Central memory CD8-positive, alpha-beta T cell (primary cell): ENCODE results near the gene SOX13.

Experiments used
- ATAC-seq: fragments of 150-1000 bp; cut with Tn5 transposase; replicated peaks from 2 replicates; pipeline ENCODE4 v1.10.0; 2022; ENCODE audit warnings: mild to moderate bottlenecking, moderate FRiP score, moderate number of reproducible peaks; ENCODE audit not compliant: poor library complexity, severe bottlenecking; ENCODE audit errors: extremely low read depth
- DNase-seq, 2 donors: peaks; one replicate each; pipeline ENCODE4 v3.0.0; 2021; ENCODE audit warnings: low spot score in 2 of 2
- H3K27ac Mint-ChIP-seq: one replicate; pipeline ENCODE4 v1.8.0; 2022; ENCODE audit warnings: low read depth, mild to moderate bottlenecking, moderate library complexity, mixed read lengths
- H3K27me3 Mint-ChIP-seq: one replicate; pipeline ENCODE4 v1.8.0; 2022; ENCODE audit warnings: mixed read lengths
- H3K36me3 Mint-ChIP-seq: one replicate; pipeline ENCODE4 v1.8.0; 2022; ENCODE audit warnings: mild to moderate bottlenecking, moderate library complexity, mixed read lengths; ENCODE audit not compliant: insufficient read depth
- H3K4me1 Mint-ChIP-seq: one replicate; pipeline ENCODE4 v1.8.0; 2022; ENCODE audit warnings: mixed read lengths
- H3K4me3 Mint-ChIP-seq: one replicate; pipeline ENCODE4 v1.8.0; 2022; ENCODE audit warnings: mild to moderate bottlenecking, moderate library complexity, mixed read lengths
- H3K9me3 Mint-ChIP-seq: one replicate; pipeline ENCODE4 v1.8.0; 2022; ENCODE audit warnings: mixed read lengths

SOX13 gene

GRCh38 chr1:204069887-204070286 lies 3.0 kb upstream of the SOX13 start:
- DNase-seq (no peak), ATAC-seq (no peak)
- H3K9me3 Mint-ChIP-seq = no peaks in the 10 kb centered on the region
- peaks cover 5% of the 10 kb centered on the region for H3K36me3 Mint-ChIP-seq
- H3K4me1 Mint-ChIP-seq = no peaks in the 10 kb centered on the region
- no peak overlapping the region for H3K27ac Mint-ChIP-seq
- peaks cover 12% of the 10 kb centered on the region for H3K27me3 Mint-ChIP-seq
- H3K4me3 Mint-ChIP-seq = no peak overlapping the region

GRCh38 chr1:204070895-204071294 lies 2.0 kb upstream of the SOX13 start:
- DNase-seq (no peak), ATAC-seq (no peak)
- no peaks in the 10 kb centered on the region for H3K9me3 Mint-ChIP-seq
- H3K4me1 Mint-ChIP-seq = peaks cover 8% of the 10 kb centered on the region
- H3K27ac Mint-ChIP-seq = no peak overlapping the region
- H3K27me3 Mint-ChIP-seq = peaks cover 22% of the 10 kb centered on the region
- H3K4me3 Mint-ChIP-seq = no peak overlapping the region
- H3K36me3 Mint-ChIP-seq = peaks cover 8% of the 10 kb centered on the region

GRCh38 chr1:204073837-204074273 lies 940 bp downstream of the SOX13 start:
- Mint-ChIP-seq H3K27ac (no peak overlapping the region), H3K27me3 (peaks cover 39% of the 10 kb centered on the region), H3K9me3 (no peaks in the 10 kb centered on the region), H3K36me3 (peaks cover 8% of the 10 kb centered on the region), H3K4me1 (peaks cover 17% of the 10 kb centered on the region), H3K4me3 (peak overlapping the region; percentile 82)
- ATAC-seq (peak; percentile 34), DNase-seq (no peak)

GRCh38 chr1:204074274-204075138 lies 1.6 kb downstream of the SOX13 start:
- Mint-ChIP-seq H3K9me3 (no peaks in the 10 kb centered on the region), H3K27ac (no peak overlapping the region), H3K27me3 (peaks cover 39% of the 10 kb centered on the region), H3K4me1 (peaks cover 17% of the 10 kb centered on the region), H3K36me3 (peaks cover 8% of the 10 kb centered on the region), H3K4me3 (peak overlapping the region; percentile 82)
- no peak for DNase-seq
- ATAC-seq = no peak

- Mint-ChIP-seq H3K27me3 (peaks cover 39% of the 10 kb centered on the region), H3K27ac (no peak overlapping the region), H3K4me3 (peak overlapping the region; percentile 82), H3K36me3 (peaks cover 8% of the 10 kb centered on the region), H3K9me3 (no peaks in the 10 kb centered on the region), H3K4me1 (peaks cover 17% of the 10 kb centered on the region)
- DNase-seq (no peak), ATAC-seq (no peak)
These were observed 2.2 kb downstream of the SOX13 start for GRCh38 chr1:204075139-204075521.

GRCh38 chr1:204075890-204076846 lies 3.3 kb downstream of the SOX13 start:
- peak overlapping the region; percentile 20 for H3K27ac Mint-ChIP-seq
- peak overlapping the region; percentile 82 for H3K4me3 Mint-ChIP-seq
- H3K4me1 Mint-ChIP-seq = peaks cover 17% of the 10 kb centered on the region
- H3K36me3 Mint-ChIP-seq = peaks cover 8% of the 10 kb centered on the region
- ATAC-seq (no peak), DNase-seq (no peak)
- no peaks in the 10 kb centered on the region for H3K9me3 Mint-ChIP-seq
- H3K27me3 Mint-ChIP-seq = peaks cover 39% of the 10 kb centered on the region

- H3K36me3 Mint-ChIP-seq = peaks cover 8% of the 10 kb centered on the region
- no peak for ATAC-seq
- H3K4me1 Mint-ChIP-seq = peaks cover 17% of the 10 kb centered on the region
- DNase-seq = no peak
- peak overlapping the region; percentile 20 for H3K27ac Mint-ChIP-seq
- H3K9me3 Mint-ChIP-seq = no peaks in the 10 kb centered on the region
- H3K27me3 Mint-ChIP-seq = peaks cover 39% of the 10 kb centered on the region
- no peak overlapping the region for H3K4me3 Mint-ChIP-seq
These were observed 4.0 kb downstream of the SOX13 start for GRCh38 chr1:204076891-204077290.

- Mint-ChIP-seq H3K4me1 (peaks cover 17% of the 10 kb centered on the region), H3K36me3 (peaks cover 6% of the 10 kb centered on the region), H3K27ac (no peak overlapping the region), H3K4me3 (no peak overlapping the region), H3K27me3 (peaks cover 47% of the 10 kb centered on the region), H3K9me3 (no peaks in the 10 kb centered on the region)
- no peak for ATAC-seq
- no peak for DNase-seq
These were observed 5.2 kb downstream of the SOX13 start for GRCh38 chr1:204077979-204078696.

- Mint-ChIP-seq H3K27ac (no peak overlapping the region), H3K4me3 (no peak overlapping the region), H3K4me1 (peaks cover 18% of the 10 kb centered on the region), H3K36me3 (peaks cover 3% of the 10 kb centered on the region), H3K9me3 (no peaks in the 10 kb centered on the region), H3K27me3 (peaks cover 38% of the 10 kb centered on the region)
- DNase-seq (no peak), ATAC-seq (no peak)
These were observed 6.7 kb downstream of the SOX13 start for GRCh38 chr1:204079608-204079999.

- DNase-seq (no peak), ATAC-seq (no peak)
- peaks cover 2% of the 10 kb centered on the region for H3K36me3 Mint-ChIP-seq
- no peaks in the 10 kb centered on the region for H3K9me3 Mint-ChIP-seq
- H3K4me3 Mint-ChIP-seq = no peak overlapping the region
- no peak overlapping the region for H3K27ac Mint-ChIP-seq
- peaks cover 21% of the 10 kb centered on the region for H3K4me1 Mint-ChIP-seq
- peaks cover 30% of the 10 kb centered on the region for H3K27me3 Mint-ChIP-seq
These were observed 7.4 kb downstream of the SOX13 start for GRCh38 chr1:204080163-204080903.

GRCh38 chr1:204081164-204081790 lies 8.4 kb downstream of the SOX13 start:
- no peak for DNase-seq
- peaks cover 21% of the 10 kb centered on the region for H3K27me3 Mint-ChIP-seq
- no peaks in the 10 kb centered on the region for H3K9me3 Mint-ChIP-seq
- ATAC-seq = no peak
- peaks cover 16% of the 10 kb centered on the region for H3K4me1 Mint-ChIP-seq
- no peak overlapping the region for H3K4me3 Mint-ChIP-seq
- H3K27ac Mint-ChIP-seq = peak overlapping the region; percentile 73
- no peaks in the 10 kb centered on the region for H3K36me3 Mint-ChIP-seq
